Left renal cortex interstitium (tissue), 4 donors: Measurements from ENCODE around the gene KIAA0513. TPM values are rescaled to one million over a fixed set of nuclear protein-coding genes. Genes with fewer than 3 reads are reported as not detected.

Experiments used
- DNase-seq, 4 donors: peaks; one replicate each; pipeline ENCODE4 v3.0.0-alpha.2; 2013; ENCODE audit warnings: low read depth in 4 of 4, low spot score in 2 of 4, missing footprints in 1 of 4
- polyA plus RNA-seq, 4 donors: library from polyadenylated mRNA; unstranded; fragments of 120-200 nt; gene quantifications; one replicate each; pipeline ENCODE4 v1.2.1, GENCODE V29; 2013; ENCODE audit not compliant: insufficient read length in 4 of 4

Gene KIAA0513, protein sequence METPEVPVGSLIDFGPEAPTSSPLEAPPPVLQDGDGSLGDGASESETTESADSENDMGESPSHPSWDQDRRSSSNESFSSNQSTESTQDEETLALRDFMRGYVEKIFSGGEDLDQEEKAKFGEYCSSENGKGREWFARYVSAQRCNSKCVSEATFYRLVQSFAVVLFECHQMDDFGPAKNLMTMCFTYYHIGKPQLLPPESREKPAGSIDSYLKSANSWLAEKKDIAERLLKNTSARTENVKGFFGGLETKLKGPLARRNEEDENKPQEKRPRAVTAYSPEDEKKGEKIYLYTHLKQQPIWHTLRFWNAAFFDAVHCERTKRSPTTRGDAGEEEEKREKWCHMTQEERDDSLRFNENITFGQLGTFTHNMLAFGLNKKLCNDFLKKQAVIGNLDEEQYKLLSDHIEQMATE
- 1 to 10 TPM; 4.7 to 5.6 (median 5.4) TPM for polyA plus RNA-seq

GRCh38 chr16:85027349-85027957 lies at the start of gene KIAA0513:
Gene KIAA0513, plus strand, starts transcription at chr16:85027795. Its CDS starts 39,277 bp downstream, at chr16:85067072.
- peak; percentile 82 to 94 (median 90) for DNase-seq

DNA sequence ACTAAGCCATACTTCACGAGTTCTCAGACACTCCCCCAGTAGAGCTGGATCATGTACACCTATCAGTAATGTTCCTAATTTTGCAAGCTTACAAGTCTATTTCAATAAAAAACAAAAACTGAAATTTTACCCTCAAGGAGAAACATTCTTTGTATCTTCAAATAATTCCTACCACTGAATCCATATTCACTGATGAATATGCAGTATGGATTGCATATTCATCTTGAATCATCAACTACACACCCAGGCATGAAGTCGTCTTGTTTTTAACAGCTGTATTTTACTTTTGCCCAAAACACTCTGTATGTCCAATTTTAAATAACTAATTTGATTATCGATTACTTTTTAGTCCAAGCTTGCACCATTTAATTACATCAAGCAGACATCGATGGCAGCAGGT lies 48.1 kb upstream of the KIAA0513 start:
- DNase-seq: no peak

GRCh38 chr16:84982434-84982833 lies 45.2 kb upstream of the KIAA0513 start:
- DNase-seq: no peak

DNA sequence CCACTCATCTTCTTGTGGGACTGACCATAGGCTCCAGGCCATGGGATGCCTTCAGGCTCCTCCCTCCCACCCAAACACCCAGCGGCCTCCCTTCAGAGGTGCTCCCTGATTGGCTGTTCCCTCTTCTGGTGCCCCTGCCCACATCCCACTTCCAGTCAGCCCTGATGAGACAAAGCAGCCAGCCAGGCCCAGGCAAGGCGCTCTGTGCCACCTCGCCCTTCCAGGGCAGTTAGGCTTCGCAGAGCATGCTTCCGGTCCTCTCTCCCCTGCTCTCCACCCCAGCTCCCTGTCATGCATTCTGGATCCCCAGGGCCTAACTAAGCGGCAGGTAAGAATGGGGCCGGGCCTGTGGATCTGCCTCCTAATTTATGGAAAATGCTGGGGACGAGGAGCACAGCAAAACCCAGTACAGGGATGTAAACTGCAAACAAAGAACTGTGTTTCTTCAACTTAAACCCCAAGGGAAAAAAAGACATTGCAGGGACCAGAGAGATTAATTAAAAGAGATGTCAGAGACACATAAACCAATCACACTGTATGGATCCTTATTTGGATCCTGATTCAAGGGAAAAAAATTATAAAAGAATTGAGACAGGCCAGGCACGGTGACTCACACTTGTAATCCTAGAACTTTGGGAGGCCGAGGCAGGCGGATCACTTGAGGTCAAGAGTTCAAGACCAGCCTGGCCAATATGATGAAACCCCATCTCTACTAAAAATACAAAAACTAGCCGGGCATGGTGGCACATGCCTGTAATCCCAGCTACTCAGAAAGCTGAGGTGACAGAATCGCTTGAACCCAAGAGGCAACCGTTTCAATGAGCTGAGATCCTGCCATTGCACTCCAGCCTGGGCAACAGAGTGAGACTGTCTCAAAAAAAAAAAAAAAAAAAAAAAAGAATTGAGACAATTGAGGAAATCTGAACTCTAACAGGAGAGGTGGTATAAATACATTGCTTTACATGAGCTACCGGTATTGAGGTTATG lies 42.2 kb upstream of the KIAA0513 start:
- no peak for DNase-seq

GRCh38 chr16:84986102-84986501 lies 41.5 kb upstream of the KIAA0513 start:
- DNase-seq: no peak

DNA sequence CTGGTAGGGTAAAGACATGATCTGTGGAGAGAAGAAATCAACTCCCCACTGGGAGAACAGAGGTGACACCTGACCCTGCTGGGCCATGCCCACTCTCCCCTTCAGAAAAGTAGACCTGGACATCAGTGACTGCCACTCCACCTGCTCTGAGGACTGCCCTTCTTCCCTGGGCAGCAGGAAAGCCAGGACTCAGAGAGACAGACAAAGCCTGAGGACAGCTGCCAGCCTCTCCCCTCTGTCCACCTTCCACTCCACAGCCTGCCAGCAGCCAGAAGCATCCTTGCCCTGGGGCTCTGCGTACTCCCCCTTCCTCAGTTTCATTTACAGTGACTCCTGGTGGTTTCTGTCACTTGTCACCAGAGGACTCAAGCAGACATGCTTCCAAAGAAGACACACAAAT lies 40.7 kb upstream of the KIAA0513 start:
- no peak for DNase-seq

- no peak for DNase-seq
Measured at GRCh38 chr16:84988328-84989080, 39.1 kb upstream of the KIAA0513 start.

GRCh38 chr16:84989749-84990620 lies 37.6 kb upstream of the KIAA0513 start:
- no peak for DNase-seq

GRCh38 chr16:84990782-84991181 lies 36.8 kb upstream of the KIAA0513 start:
- no peak for DNase-seq

DNA sequence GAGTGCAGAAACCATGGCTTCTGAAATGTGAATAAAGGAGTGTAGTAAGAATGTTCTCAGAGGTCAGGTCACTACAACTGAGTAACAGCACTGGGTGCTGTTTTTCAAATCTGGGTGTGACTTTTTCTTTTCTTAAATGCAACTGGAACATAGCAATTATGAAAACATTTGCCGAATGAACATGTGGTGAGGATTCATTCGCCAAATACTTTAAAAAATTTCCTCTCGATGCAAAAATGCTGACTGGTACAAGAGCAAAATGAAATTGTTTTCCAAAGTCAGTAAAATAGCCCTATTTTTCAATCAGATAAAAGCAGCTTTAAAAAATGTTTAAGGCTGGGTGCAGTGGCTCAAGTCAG lies 34.9 kb upstream of the KIAA0513 start:
- no peak for DNase-seq

- no peak for DNase-seq
Measured at GRCh38 chr16:84993926-84994325, 33.7 kb upstream of the KIAA0513 start.

DNA sequence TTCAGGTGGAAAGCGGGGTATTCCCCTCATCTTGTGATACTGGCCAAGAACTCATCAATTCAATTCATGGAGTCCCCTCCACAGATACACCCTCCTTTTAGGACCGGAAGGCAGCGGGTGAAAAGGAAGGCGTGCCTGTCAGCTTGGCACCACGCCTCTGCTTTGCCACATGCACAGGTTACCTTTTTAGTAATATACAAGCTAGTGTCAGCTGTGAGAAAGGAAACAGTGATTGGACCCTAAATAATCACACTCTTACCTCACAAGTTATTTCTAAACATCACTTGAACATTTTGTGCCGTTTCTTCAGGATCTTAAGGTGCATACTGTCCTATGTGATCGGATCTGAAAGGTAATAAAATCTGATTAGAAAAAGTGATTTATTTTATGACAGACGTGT lies 31.9 kb upstream of the KIAA0513 start:
- DNase-seq: no peak

GRCh38 chr16:84996365-84996764 lies 31.2 kb upstream of the KIAA0513 start:
- no peak for DNase-seq

DNA sequence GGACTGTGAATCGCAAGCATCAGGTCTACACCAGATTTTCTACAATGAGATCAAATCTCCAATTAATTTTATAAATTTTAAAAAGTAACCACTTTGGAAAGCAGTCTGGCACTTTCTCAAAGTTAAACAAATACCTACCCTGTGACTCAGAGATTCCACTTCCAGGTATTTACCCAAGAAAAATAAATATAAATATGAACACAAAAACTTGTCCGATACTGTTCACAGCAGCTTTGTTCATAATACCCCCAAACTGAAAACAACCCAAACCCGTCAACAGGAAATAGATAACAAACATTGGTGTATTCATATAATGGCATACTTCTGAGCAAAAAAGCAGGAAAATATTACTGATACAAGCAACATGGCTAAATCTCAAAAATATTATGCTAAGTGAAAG lies 28.4 kb upstream of the KIAA0513 start:
- DNase-seq: no peak

DNA sequence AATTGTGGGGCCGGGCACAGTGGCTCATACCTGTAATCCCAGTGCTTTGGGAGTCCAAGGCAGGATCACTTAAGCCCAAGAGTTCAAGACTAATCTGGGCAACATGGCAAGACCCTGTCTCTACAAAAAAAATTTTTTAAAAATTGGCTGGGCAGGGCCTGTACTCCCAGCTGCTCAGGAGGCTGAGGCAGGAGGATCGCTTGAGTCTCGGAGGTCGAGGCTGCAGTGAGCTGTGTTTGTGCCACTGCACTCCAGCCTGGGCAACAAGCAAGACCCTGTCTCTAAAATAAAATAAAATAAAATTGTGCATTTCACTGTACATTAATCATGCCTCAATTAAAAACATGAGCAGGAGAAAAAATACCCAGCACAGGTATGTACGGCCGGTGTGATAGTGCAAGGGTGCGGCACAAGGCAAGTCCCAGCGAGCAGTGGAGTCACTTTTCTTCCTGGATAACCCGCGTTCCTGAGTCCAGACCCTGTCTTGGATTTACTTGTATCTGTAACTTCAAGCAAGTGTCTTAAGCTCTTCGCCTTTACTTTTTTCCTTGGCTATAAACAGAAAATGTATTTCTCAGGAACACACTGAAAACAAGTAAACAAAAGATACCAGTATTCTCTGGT lies 27.6 kb upstream of the KIAA0513 start:
- no peak for DNase-seq

- DNase-seq: no peak
Measured at GRCh38 chr16:85002099-85002541, 25.5 kb upstream of the KIAA0513 start.

- no peak for DNase-seq
Measured at GRCh38 chr16:85002608-85003007, 25.0 kb upstream of the KIAA0513 start.

GRCh38 chr16:85003076-85003475 lies 24.5 kb upstream of the KIAA0513 start:
- DNase-seq: no peak
